ENCODE data around the gene TERB2. TPM values are rescaled to one million over a fixed set of nuclear protein-coding genes. Genes with fewer than 3 reads are reported as not detected.
"Not testable (repeated sequence)": the region's sequence is repeated elsewhere in the genome, so short reads cannot be mapped to it uniquely, and the experiment has no call there.

TERB2 gene
- total and polyA plus RNA-seq, 5 experiments from 2014 or later, result not detected

GRCh38 chr15:45015114-45015513 is 58.6 kb downstream of the TERB2 start:
- H3K4me3 Mint-ChIP-seq, DNase-seq, H3K9me3 Mint-ChIP-seq, H3K4me1 Mint-ChIP-seq, H3K27ac Mint-ChIP-seq, ATAC-seq, POLR2A ChIA-PET, H3K36me3 Mint-ChIP-seq: not testable (repeated sequence)
- peaks cover 11 to 40% (median 31%) of the 10 kb centered on the region in 5 donors for H3K27me3 Mint-ChIP-seq

GRCh38 chr15:45020222-45020900 is 63.9 kb downstream of the TERB2 start:
- H3K36me3 Mint-ChIP-seq, ATAC-seq, DNase-seq, H3K27ac Mint-ChIP-seq, H3K9me3 Mint-ChIP-seq: not testable (repeated sequence)
- H3K4me1 Mint-ChIP-seq, result peaks cover 8 to 24% (median 19%) of the 10 kb centered on the region in 4 donors
- H3K4me3 Mint-ChIP-seq, result peak overlapping the region in 1 of 10 donors; percentile 22
- POLR2A ChIA-PET, result interaction anchor here (0.6 kb wide), 1 partner anchor 443 kb away, joined by 3 read pairs; no protein-coding TSS in a partner anchor
- H3K27me3 Mint-ChIP-seq, result peaks cover 11 to 44% (median 28%) of the 10 kb centered on the region in 5 donors

DNA sequence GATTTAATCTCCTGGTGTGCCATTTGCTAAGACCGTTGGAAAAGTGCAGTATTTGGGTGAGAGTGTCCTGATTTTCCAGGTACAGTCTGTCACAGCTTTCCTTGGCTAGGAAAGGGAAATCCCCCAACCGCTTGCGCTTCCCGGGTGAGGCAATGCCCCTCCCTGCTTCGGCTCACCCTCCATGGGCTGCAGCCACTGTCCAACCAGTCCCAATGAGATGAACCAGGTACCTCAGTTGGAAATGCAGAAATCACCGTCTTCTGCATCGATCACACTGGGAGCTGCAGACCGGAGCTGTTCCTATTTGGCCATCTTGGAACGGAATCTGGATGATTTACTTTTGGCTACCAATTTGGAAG is 64.4 kb downstream of the TERB2 start:
- not testable (repeated sequence) for H3K4me3 Mint-ChIP-seq

GRCh38 chr15:45021348-45021747 is 64.9 kb downstream of the TERB2 start:
- peaks cover 0 to 2% (median 0%) of the 10 kb centered on the region in 3 donors for H3K36me3 Mint-ChIP-seq
- no peaks in the 10 kb centered on the region for H3K9me3 Mint-ChIP-seq
- peak overlapping the region in 1 of 10 donors; percentile 35 for H3K27ac Mint-ChIP-seq
- peaks cover 11 to 42% (median 24%) of the 10 kb centered on the region in 5 donors for H3K27me3 Mint-ChIP-seq
- peaks cover 12 to 33% (median 26%) of the 10 kb centered on the region in 4 donors for H3K4me1 Mint-ChIP-seq
- peak overlapping the region; percentile 4 to 88 (median 55) for H3K4me3 Mint-ChIP-seq
- DNase-seq (no peak), ATAC-seq (no peak)
- POLR2A ChIA-PET, result no interaction called here

More for the DNA sequence above, 64.4 kb downstream of the TERB2 start:
- DNase-seq, H3K27ac Mint-ChIP-seq, H3K36me3 Mint-ChIP-seq, H3K9me3 Mint-ChIP-seq, POLR2A ChIA-PET, ATAC-seq: not testable (repeated sequence)
- peaks cover 11 to 28% (median 22%) of the 10 kb centered on the region in 4 donors for H3K4me1 Mint-ChIP-seq
- peaks cover 11 to 44% (median 26%) of the 10 kb centered on the region in 5 donors for H3K27me3 Mint-ChIP-seq

GRCh38 chr15:45022871-45023658 is 66.6 kb downstream of the TERB2 start, which contains the start of gene SORD:
SORD (plus strand) TSS chr15:45023195; CDS start chr15:45023284, 89 bp downstream.
- POLR2A ChIA-PET, result interaction anchor here (0.6 kb wide), 1 partner anchor 17 kb away, joined by 5 read pairs; no protein-coding TSS in a partner anchor
- H3K4me3 Mint-ChIP-seq, result peak within 1 kb of the TSS; percentile 84 to 92 (median 87)
- H3K9me3 Mint-ChIP-seq, result no peaks in the 10 kb centered on the region
- peak within 1 kb of the TSS in 9 of 10 donors; percentile 37 to 90 (median 62) for H3K27ac Mint-ChIP-seq
- H3K4me1 Mint-ChIP-seq, result peaks cover 12 to 34% (median 27%) of the 10 kb centered on the region in 4 donors
- DNase-seq, result peak; percentile 74 to 92 (median 82)
- peaks cover 6 to 25% (median 18%) of the 10 kb centered on the region in 5 donors for H3K27me3 Mint-ChIP-seq
- peak; percentile 92 to 98 for ATAC-seq
- peaks cover 0 to 2% (median 0%) of the 10 kb centered on the region in 3 donors for H3K36me3 Mint-ChIP-seq

DNA sequence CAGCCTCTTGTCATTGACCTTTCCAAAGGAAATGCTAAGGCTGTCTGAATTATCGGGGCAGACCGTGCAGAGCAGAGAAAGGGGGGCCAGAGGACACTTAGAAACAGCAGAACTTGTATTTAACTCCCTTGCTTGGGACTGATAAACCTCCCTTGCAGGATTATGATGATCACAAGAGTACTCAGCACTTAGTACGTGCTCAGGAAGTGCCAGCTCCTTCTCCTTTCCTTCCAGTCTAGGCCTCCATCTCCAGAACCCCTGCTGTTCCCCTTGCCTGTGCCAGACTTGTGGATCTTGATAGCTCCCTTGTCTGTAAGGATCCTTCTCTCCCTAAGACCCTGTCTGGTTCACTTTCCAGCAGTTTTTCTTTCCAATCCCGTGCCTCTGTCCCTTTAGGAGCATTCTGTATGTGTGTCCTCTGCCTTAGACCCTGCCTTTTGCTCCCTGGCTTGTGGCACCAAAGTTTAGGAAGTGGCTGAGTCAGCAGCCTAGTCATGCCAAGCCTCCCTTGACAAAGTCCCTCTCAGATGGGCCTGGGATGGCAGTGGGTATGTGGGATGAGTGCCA is 67.3 kb downstream of the TERB2 start:
- ATAC-seq, result peak in 1 of 2 donors; percentile 2
- POLR2A ChIA-PET, result interaction anchor here (0.6 kb wide), 1 partner anchor 17 kb away, joined by 5 read pairs; no protein-coding TSS in a partner anchor

DNA sequence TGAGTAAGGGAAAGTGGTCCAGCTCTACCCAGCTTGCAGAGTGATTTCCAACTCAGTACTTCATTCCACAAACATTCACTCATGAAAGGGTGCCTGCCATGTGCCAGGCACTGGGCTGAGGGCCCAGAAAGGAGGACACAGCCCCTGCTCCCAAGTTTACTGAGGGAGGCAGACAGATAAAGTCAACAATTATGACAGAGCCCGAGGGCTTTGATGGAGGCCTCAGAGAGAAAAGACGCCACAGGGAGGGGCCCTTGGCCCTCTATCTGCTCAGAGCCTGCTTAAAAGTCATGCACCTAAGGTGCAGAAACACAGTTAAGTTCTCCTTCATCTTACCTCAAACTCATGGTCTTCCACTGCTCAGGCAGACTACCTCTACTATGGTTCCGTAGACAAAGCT is 68.2 kb downstream of the TERB2 start:
- DNase-seq, ATAC-seq, POLR2A ChIA-PET, H3K36me3 Mint-ChIP-seq, H3K9me3 Mint-ChIP-seq, H3K27me3 Mint-ChIP-seq: not testable (repeated sequence)
- Mint-ChIP-seq H3K4me1 (peaks cover 12 to 34% (median 27%) of the 10 kb centered on the region in 4 donors), H3K4me3 (peak overlapping the region in 2 of 10 donors; percentile 21 to 22), H3K27ac (peak overlapping the region in 4 of 10 donors; percentile 2 to 56 (median 17))

More for the DNA sequence above, 67.3 kb downstream of the TERB2 start:
- Mint-ChIP-seq H3K27ac (peak overlapping the region in 8 of 10 donors; percentile 13 to 90 (median 59)), H3K9me3 (no peaks in the 10 kb centered on the region), H3K27me3 (peaks cover 4 to 18% (median 13%) of the 10 kb centered on the region in 5 donors), H3K4me3 (peak overlapping the region; percentile 84 to 92 (median 87)), H3K4me1 (peaks cover 12 to 34% (median 27%) of the 10 kb centered on the region in 4 donors), H3K36me3 (peaks cover 0 to 2% (median 0%) of the 10 kb centered on the region in 3 donors)
- no peak for DNase-seq

GRCh38 chr15:45025627-45026026 is 69.1 kb downstream of the TERB2 start:
- POLR2A ChIA-PET, H3K9me3 Mint-ChIP-seq, ATAC-seq, H3K27me3 Mint-ChIP-seq, H3K36me3 Mint-ChIP-seq, DNase-seq: not testable (repeated sequence)
- H3K4me1 Mint-ChIP-seq, result peaks cover 10 to 34% (median 27%) of the 10 kb centered on the region in 4 donors
- peak overlapping the region in 1 of 10 donors; percentile 31 for H3K4me3 Mint-ChIP-seq
- peak overlapping the region in 1 of 10 donors; percentile 24 for H3K27ac Mint-ChIP-seq

- peaks cover 10 to 31% (median 27%) of the 10 kb centered on the region in 4 donors for H3K4me1 Mint-ChIP-seq
- peak overlapping the region in 1 of 10 donors; percentile 13 for H3K27ac Mint-ChIP-seq
- H3K36me3 Mint-ChIP-seq, result peaks cover 0 to 9% (median 6%) of the 10 kb centered on the region in 3 donors
- no peak for ATAC-seq
- no peaks in the 10 kb centered on the region for H3K9me3 Mint-ChIP-seq
- DNase-seq, result no peak
- POLR2A ChIA-PET, result no interaction called here
- no peaks in the 10 kb centered on the region for H3K27me3 Mint-ChIP-seq
- H3K4me3 Mint-ChIP-seq, result no peak overlapping the region
Observed at GRCh38 chr15:45026651-45027190, 70.2 kb downstream of the TERB2 start.

DNA sequence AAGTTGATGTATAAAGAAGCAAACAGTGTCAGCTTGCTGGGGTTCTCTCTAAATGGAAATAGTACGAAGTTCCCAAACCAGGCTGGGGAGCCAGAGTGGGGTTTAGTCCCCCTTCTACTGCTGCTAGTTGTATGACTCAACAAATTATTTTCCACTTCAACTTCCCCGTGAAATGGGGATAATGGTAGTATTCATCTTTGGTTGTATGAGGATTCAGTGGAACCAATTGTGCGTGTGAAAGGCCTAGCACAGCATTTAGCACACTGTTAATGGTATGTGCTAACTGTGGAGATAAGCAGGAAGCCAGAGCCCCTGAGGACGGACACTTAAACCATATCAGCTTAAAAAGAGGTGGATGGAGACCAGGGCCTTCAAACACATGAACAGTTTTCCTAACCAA is 70.7 kb downstream of the TERB2 start:
- Mint-ChIP-seq H3K36me3 (peaks cover 0 to 9% (median 6%) of the 10 kb centered on the region in 3 donors), H3K27ac (no peak overlapping the region), H3K27me3 (no peaks in the 10 kb centered on the region), H3K4me3 (no peak overlapping the region), H3K4me1 (peaks cover 10 to 29% (median 27%) of the 10 kb centered on the region in 4 donors), H3K9me3 (no peaks in the 10 kb centered on the region)
- POLR2A ChIA-PET, result no interaction called here
- ATAC-seq (no peak), DNase-seq (no peak)

Data from naive thymus-derived CD8-positive, alpha-beta T cell (primary cell).